ENCODE results near the gene ZNF780A.
"Not testable (repeated sequence)": the region's sequence is repeated elsewhere in the genome, so short reads cannot be mapped to it uniquely, and the experiment has no call there.

Gene ZNF780A

GRCh38 chr19:40081411-40081810 lies 9.3 kb downstream of the ZNF780A start:
- DNase-seq: no peak

GRCh38 chr19:40080289-40080688 lies 10.5 kb downstream of the ZNF780A start:
- DNase-seq: no peak

- no peak for DNase-seq
Observed at GRCh38 chr19:40078377-40078776, 12.4 kb downstream of the ZNF780A start.

GRCh38 chr19:40070058-40070457 lies 20.7 kb downstream of the ZNF780A start:
- no peak for DNase-seq

GRCh38 chr19:40059624-40060023 lies 31.1 kb downstream of the ZNF780A start:
- DNase-seq: no peak

GRCh38 chr19:40057166-40057565 lies 33.6 kb downstream of the ZNF780A start:
- no peak for DNase-seq

GRCh38 chr19:40056505-40056904 lies 34.2 kb downstream of the ZNF780A start:
- DNase-seq: no peak

GRCh38 chr19:40055832-40056504 lies 34.8 kb downstream of the ZNF780A start, which contains the start of gene ZNF780B:
Gene ZNF780B (minus strand): TSS chr19:40056231. CDS start chr19:40050332, 5,899 bp downstream.
- peak; percentile 71 for DNase-seq

GRCh38 chr19:40055049-40055448 lies 35.7 kb downstream of the ZNF780A start:
- DNase-seq: no peak

GRCh38 chr19:40054632-40055031 lies 36.1 kb downstream of the ZNF780A start:
- no peak for DNase-seq

GRCh38 chr19:40053491-40053890 lies 37.3 kb downstream of the ZNF780A start:
- DNase-seq: no peak

GRCh38 chr19:40041718-40042117 lies 49.0 kb downstream of the ZNF780A start:
- not testable (repeated sequence) for DNase-seq

- DNase-seq: not testable (repeated sequence)
Observed at GRCh38 chr19:40038047-40038446, 52.7 kb downstream of the ZNF780A start.

GRCh38 chr19:40035996-40036395 lies 54.7 kb downstream of the ZNF780A start:
- no peak for DNase-seq

- no peak for DNase-seq
Observed at GRCh38 chr19:40033989-40034560, 56.7 kb downstream of the ZNF780A start.

GRCh38 chr19:40026597-40026970 lies 64.2 kb downstream of the ZNF780A start:
- no peak for DNase-seq

GRCh38 chr19:40025938-40026596 lies 64.7 kb downstream of the ZNF780A start:
- DNase-seq: no peak

- DNase-seq: no peak
Observed at GRCh38 chr19:40023969-40024368, 66.8 kb downstream of the ZNF780A start.
